ENCODE data around the gene AARS1. TPM values are rescaled to one million over a fixed set of nuclear protein-coding genes. Genes with fewer than 3 reads are reported as not detected.
A peak's percentile ranks its signal among the peaks of the same experiment; 100 is the strongest.

AARS1 gene
- polyA plus RNA-seq, 1 of the 3 experiments (the other 2 are of a cell fraction), result 70.5 TPM

DNA sequence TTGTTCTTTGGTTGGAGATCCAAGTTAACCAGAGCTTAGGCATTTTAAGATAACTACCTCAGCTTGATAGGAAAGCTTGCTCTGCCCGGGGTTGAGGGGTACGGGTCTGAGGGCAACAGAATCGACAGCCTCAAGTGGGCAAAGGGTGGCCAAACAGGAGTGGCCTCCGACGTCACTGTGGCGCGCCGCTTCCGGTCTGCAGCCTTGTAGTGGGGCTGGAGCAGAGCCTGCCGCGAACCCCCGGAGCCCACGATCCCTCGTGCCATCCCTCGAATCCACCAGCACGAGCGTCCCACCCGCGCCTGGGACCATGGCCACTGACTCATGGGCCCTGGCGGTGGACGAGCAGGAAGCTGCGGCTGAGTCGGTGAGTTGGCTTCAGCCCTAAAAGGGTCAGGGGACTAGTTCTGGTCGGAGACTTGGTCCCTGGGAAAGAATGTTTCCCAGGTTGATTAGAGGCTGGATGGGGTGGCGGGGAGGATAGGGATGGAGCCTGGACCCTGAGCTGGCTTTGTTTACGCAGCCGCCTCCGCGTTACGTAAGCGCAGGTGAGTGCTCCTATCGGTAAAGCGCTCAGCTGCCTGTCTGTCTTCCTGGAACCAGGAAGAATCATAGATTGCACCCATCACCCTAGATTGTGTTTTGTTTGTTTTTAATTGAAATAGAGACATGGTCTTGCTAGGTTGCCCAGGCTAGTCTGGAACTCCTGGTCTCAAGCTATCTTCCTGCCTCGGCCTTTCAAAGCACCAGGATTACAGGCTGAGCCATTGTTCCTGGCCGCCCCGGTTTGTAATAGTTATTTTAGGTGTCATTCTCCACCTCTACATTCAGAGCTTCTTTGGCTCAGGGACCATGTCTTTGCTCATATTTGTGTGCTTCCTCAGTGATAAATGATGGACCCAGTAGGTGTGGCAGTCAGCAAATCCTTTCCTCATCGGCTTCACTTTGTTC is 10.0 kb upstream of the AARS1 start, which contains the start of gene DDX19B:
DDX19B (plus strand) TSS at position 199 of the 951 bp plus-strand sequence; CDS start at position 311, 112 bp downstream.
- Histone ChIP-seq H4K20me1 (ENCODE audit: insufficient read depth) (no peaks in the 10 kb centered on the region), H2AFZ (ENCODE audit: low read depth) (peak within 1 kb of the TSS; percentile 99), H3K79me2 (ENCODE audit: insufficient read depth) (peaks cover 59% of the 10 kb centered on the region), H3F3A (replicated peaks; ENCODE audit: insufficient read depth) (peaks cover 11% of the 10 kb centered on the region), H3K36me3 (replicated peaks in 1 of 2; ENCODE audit: control insufficient read depth in 1 of 2, insufficient read depth in 2 of 2, low read length in 1 of 2) (peaks cover 2 to 25% of the 10 kb centered on the region in 2 experiments), H3K9ac (peak within 1 kb of the TSS; percentile 88), H3K9me3 (peaks cover 12% of the 10 kb centered on the region; the same call in 1 of the 2 replicates), H3K4me2 (peak within 1 kb of the TSS; percentile 85), H3K4me3 (ENCODE audit: low read depth in 2 of 2, low read length in 1 of 2) (peak within 1 kb of the TSS; percentile 78 to 81), H3K9me2 (no peaks in the 10 kb centered on the region), H3K27ac (ENCODE audit: low read depth in 2 of 2, low read length in 1 of 2) (peak within 1 kb of the TSS; percentile 86 to 90), H3K4me1 (ENCODE audit: control insufficient read depth in 1 of 2, insufficient read depth in 2 of 2, low read depth in 1 of 2, low read length in 1 of 2) (peaks cover 4 to 5% of the 10 kb centered on the region in 2 experiments; a peak in 3 of 4 replicates), H3K27me3 (ENCODE audit: insufficient read depth) (no peaks in the 10 kb centered on the region)
- ChIA-PET CTCF (interaction anchor here (1.4 to 1.9 kb wide), 3 partner anchors 9 to 355 kb away, joined by 3 to 8 read pairs (median 4); no protein-coding TSS in a partner anchor), POLR2A (interaction anchor here (0.7 to 3.3 kb wide), 4 partner anchors 8 to 48 kb away, joined by 3 to 31 read pairs (median 5); partner anchors contain the start of genes AARS1 and DDX19A)
- WGBS (ENCODE audit: low lambda C conversion rate), result 2% methylated on average over 28 of the region's 37 CpGs
- DNase-seq, result peak; percentile 90
- TF ChIP-seq FOXM1 (IDR thresholded peaks at IDR 0.05; ENCODE audit: low read depth), result no peak
- no peak for TF ChIP-seq EZH2phosphoT487 (IDR thresholded peaks at IDR 0.05; ENCODE audit: borderline replicate concordance, low read depth)
- TF ChIP-seq POLR2AphosphoS5 (IDR thresholded peaks at IDR 0.05; ENCODE audit: low read depth, low read length), result peak; percentile 85
- TF ChIP-seq TCF12 (IDR thresholded peaks at IDR 0.05), result no peak
- TF ChIP-seq PBX3 (IDR thresholded peaks at IDR 0.05), result no peak
- no peak for TF ChIP-seq RFX5 (IDR thresholded peaks at IDR 0.05; ENCODE audit: low read length)
- TF ChIP-seq TEAD4 (IDR thresholded peaks at IDR 0.05; ENCODE audit: borderline replicate concordance, insufficient read depth), result no peak
- no peak for TF ChIP-seq RXRA (IDR thresholded peaks at IDR 0.05; ENCODE audit: borderline replicate concordance, low read depth)
- TF ChIP-seq TAF1 (IDR thresholded peaks at IDR 0.05; ENCODE audit: borderline replicate concordance, low read depth, low read length), result peak; percentile 77
- no peak for TF ChIP-seq RAD21 (IDR thresholded peaks at IDR 0.05; ENCODE audit: low read length)
- TF ChIP-seq, protein P1, sequence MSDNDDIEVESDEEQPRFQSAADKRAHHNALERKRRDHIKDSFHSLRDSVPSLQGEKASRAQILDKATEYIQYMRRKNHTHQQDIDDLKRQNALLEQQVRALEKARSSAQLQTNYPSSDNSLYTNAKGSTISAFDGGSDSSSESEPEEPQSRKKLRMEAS (IDR thresholded peaks at IDR 0.05; ENCODE audit: low read depth), result peak; percentile 92
- TF ChIP-seq USF2 (IDR thresholded peaks at IDR 0.05; ENCODE audit: borderline replicate concordance, low read depth, low read length), result no peak
- TF ChIP-seq YY1 (IDR thresholded peaks at IDR 0.05; ENCODE audit: low read depth), result no peak
- no peak for TF ChIP-seq NRF1 (IDR thresholded peaks at IDR 0.05; ENCODE audit: low read depth, low read length)
- TF ChIP-seq NFIC (IDR thresholded peaks at IDR 0.05; ENCODE audit: borderline replicate concordance), result no peak
- no peak for TF ChIP-seq MEF2A (IDR thresholded peaks at IDR 0.05; ENCODE audit: borderline replicate concordance, low read depth)
- 0 out of 2 replicates have a peak, but pooled peaks have one; percentile 9 for TF ChIP-seq RCOR1 (IDR thresholded peaks at IDR 0.05; ENCODE audit: low read length)
- TF ChIP-seq CTCF (IDR thresholded peaks at IDR 0.05), result no peak
- peak; percentile 81 for TF ChIP-seq MXI1 (IDR thresholded peaks at IDR 0.05; ENCODE audit: low read depth, low read length)
- TF ChIP-seq FOXJ3 (CRISPR knock-in tag; IDR thresholded peaks at IDR 0.05), result no peak
- peak; percentile 72 for TF ChIP-seq CHD2 (IDR thresholded peaks at IDR 0.05; ENCODE audit: low read length, partially characterized antibody)
- no peak for TF ChIP-seq EP300 (IDR thresholded peaks at IDR 0.05; ENCODE audit: borderline replicate concordance in 1 of 2, low read depth in 1 of 2, low read length in 1 of 2)
- TF ChIP-seq, protein P2, sequence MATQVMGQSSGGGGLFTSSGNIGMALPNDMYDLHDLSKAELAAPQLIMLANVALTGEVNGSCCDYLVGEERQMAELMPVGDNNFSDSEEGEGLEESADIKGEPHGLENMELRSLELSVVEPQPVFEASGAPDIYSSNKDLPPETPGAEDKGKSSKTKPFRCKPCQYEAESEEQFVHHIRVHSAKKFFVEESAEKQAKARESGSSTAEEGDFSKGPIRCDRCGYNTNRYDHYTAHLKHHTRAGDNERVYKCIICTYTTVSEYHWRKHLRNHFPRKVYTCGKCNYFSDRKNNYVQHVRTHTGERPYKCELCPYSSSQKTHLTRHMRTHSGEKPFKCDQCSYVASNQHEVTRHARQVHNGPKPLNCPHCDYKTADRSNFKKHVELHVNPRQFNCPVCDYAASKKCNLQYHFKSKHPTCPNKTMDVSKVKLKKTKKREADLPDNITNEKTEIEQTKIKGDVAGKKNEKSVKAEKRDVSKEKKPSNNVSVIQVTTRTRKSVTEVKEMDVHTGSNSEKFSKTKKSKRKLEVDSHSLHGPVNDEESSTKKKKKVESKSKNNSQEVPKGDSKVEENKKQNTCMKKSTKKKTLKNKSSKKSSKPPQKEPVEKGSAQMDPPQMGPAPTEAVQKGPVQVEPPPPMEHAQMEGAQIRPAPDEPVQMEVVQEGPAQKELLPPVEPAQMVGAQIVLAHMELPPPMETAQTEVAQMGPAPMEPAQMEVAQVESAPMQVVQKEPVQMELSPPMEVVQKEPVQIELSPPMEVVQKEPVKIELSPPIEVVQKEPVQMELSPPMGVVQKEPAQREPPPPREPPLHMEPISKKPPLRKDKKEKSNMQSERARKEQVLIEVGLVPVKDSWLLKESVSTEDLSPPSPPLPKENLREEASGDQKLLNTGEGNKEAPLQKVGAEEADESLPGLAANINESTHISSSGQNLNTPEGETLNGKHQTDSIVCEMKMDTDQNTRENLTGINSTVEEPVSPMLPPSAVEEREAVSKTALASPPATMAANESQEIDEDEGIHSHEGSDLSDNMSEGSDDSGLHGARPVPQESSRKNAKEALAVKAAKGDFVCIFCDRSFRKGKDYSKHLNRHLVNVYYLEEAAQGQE (IDR thresholded peaks at IDR 0.05; ENCODE audit: low read depth, low read length), result no peak

Data from SK-N-SH (cell line).